OCI-LY1 (cell line): ENCODE data around the gene LAMA1.

Experiments
- H2AFZ ChIP-seq: fragments of 200-600 bp; sonication (generic), shearing (Covaris generic); 2 replicates; pipeline ENCODE4 v1.6.0; 2014; ENCODE audit warnings: antibody characterized with exemption, mild to moderate bottlenecking, low read length
- H3F3A ChIP-seq: fragments of 200-600 bp; sonication (generic), shearing (Covaris generic); 2 replicates; pipeline ENCODE4 v1.6.0; 2014; ENCODE audit warnings: mild to moderate bottlenecking, antibody characterized with exemption, low read length, moderate library complexity; ENCODE audit not compliant: insufficient read depth
- H3K27ac ChIP-seq: fragments of 200-600 bp; sonication (generic); 2 replicates; pipeline ENCODE4 v1.5.1; 2014; ENCODE audit warnings: low read length, mixed run types, mild to moderate bottlenecking, low read depth; ENCODE audit not compliant: poor library complexity, severe bottlenecking
- H3K27me3 ChIP-seq: fragments of 200-600 bp; sonication (generic); 2 replicates; pipeline ENCODE4 v1.6.0; 2014; ENCODE audit warnings: antibody characterized with exemption, mild to moderate bottlenecking, low read length, moderate library complexity; ENCODE audit not compliant: insufficient read depth
- H3K36me3 ChIP-seq: fragments of 200-600 bp; sonication (generic); 2 replicates; pipeline ENCODE4 v1.6.1; 2014; ENCODE audit warnings: mild to moderate bottlenecking, antibody characterized with exemption, low read length, moderate library complexity, mixed read lengths; ENCODE audit not compliant: insufficient read depth
- H3K4me1 ChIP-seq: fragments of 200-600 bp; sonication (generic); 2 replicates; pipeline ENCODE4 v1.5.1; 2014; ENCODE audit warnings: mild to moderate bottlenecking, low read length, moderate library complexity; ENCODE audit not compliant: insufficient read depth, severe bottlenecking
- H3K4me2 ChIP-seq: fragments of 200-600 bp; sonication (generic), shearing (Covaris generic); 2 replicates; pipeline ENCODE4 v1.6.1; 2014; ENCODE audit warnings: low read length
- H3K4me3 ChIP-seq: fragments of 200-600 bp; sonication (generic); 2 replicates; pipeline ENCODE4 v1.5.1; 2014; ENCODE audit warnings: low read length, low read depth, mild to moderate bottlenecking, mixed read lengths; ENCODE audit not compliant: poor library complexity, severe bottlenecking
- H3K79me2 ChIP-seq: fragments of 200-600 bp; shearing (Covaris generic); 2 replicates; pipeline ENCODE4 v1.6.1; 2016; ENCODE audit warnings: mixed run types, low read length, mixed read lengths; ENCODE audit not compliant: insufficient read depth
- H3K9ac ChIP-seq: fragments of 200-600 bp; sonication (generic), shearing (Covaris generic); 2 replicates; pipeline ENCODE4 v1.6.1; 2014; ENCODE audit warnings: mild to moderate bottlenecking, low read length, mixed read lengths
- H3K9me2 ChIP-seq: fragments of 200-600 bp; sonication (generic), shearing (Covaris generic); 2 replicates; pipeline ENCODE4 v1.6.1; 2014; ENCODE audit warnings: low read depth, mild to moderate bottlenecking, low read length, mixed read lengths
- H3K9me3 ChIP-seq: fragments of 200-600 bp; shearing (Covaris generic); 2 replicates; pipeline ENCODE4 v1.6.1; 2014; ENCODE audit warnings: low read length, mixed read lengths
- H4K20me1 ChIP-seq: fragments of 200-600 bp; sonication (generic), shearing (Covaris generic); 2 replicates; pipeline ENCODE4 v1.6.0; 2016; ENCODE audit warnings: mild to moderate bottlenecking, low read length; ENCODE audit not compliant: insufficient read depth
- EZH2 ChIP-seq: fragments of 200-600 bp; sonication (generic), shearing (Covaris generic); IDR thresholded peaks from 2 replicates; pipeline ENCODE4 v1.8.0; 2017; ENCODE audit warnings: borderline replicate concordance, mixed run types, mild to moderate bottlenecking, antibody characterized with exemption, low read length, moderate library complexity, mixed read lengths
- TF ChIP-seq, protein P1 (sequence below): fragments of 200-600 bp; sonication (generic), shearing (Covaris generic); IDR thresholded peaks from 2 replicates; pipeline ENCODE4 v1.5.1; 2017; ENCODE audit warnings: mild to moderate bottlenecking, antibody characterized with exemption, low read length, moderate library complexity, mixed read lengths

LAMA1 gene

DNA sequence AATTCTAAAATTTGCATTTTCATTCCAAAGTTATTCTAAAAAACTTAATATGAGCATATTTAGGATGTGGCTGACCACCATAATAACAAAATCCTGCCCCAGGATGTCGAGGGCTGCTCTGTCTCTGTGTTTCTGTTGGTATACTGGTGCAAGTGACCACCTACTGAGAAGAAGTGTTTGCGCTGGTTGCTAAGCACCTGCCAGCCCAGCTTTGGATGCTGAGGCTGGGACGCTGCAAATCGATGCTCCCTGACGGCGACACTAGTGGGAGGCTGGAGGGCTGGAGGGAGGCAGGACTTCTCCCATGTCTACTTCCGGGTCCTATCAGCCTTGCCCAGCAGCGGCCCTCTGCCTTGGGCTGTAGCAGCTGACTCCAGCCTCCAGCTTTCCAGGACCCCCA is 45.0 kb downstream of the LAMA1 start:
- Histone ChIP-seq H2AFZ (no peak overlapping the region), H4K20me1 (no peaks in the 10 kb centered on the region), H3K4me1 (no peaks in the 10 kb centered on the region), H3K79me2 (no peaks in the 10 kb centered on the region), H3F3A (no peaks in the 10 kb centered on the region), H3K9me3 (no peaks in the 10 kb centered on the region), H3K27ac (no peak overlapping the region), H3K4me3 (no peak overlapping the region), H3K27me3 (no peaks in the 10 kb centered on the region; the same call in 1 of the 2 replicates), H3K9me2 (no peaks in the 10 kb centered on the region), H3K9ac (no peak overlapping the region), H3K4me2 (no peak overlapping the region), H3K36me3 (no peaks in the 10 kb centered on the region)
- TF ChIP-seq, protein P1, sequence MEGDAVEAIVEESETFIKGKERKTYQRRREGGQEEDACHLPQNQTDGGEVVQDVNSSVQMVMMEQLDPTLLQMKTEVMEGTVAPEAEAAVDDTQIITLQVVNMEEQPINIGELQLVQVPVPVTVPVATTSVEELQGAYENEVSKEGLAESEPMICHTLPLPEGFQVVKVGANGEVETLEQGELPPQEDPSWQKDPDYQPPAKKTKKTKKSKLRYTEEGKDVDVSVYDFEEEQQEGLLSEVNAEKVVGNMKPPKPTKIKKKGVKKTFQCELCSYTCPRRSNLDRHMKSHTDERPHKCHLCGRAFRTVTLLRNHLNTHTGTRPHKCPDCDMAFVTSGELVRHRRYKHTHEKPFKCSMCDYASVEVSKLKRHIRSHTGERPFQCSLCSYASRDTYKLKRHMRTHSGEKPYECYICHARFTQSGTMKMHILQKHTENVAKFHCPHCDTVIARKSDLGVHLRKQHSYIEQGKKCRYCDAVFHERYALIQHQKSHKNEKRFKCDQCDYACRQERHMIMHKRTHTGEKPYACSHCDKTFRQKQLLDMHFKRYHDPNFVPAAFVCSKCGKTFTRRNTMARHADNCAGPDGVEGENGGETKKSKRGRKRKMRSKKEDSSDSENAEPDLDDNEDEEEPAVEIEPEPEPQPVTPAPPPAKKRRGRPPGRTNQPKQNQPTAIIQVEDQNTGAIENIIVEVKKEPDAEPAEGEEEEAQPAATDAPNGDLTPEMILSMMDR: no peak
- no peak for TF ChIP-seq EZH2

- TF ChIP-seq, protein P1: no peak
- no peak for TF ChIP-seq EZH2
- Histone ChIP-seq H3K79me2 (no peaks in the 10 kb centered on the region), H3K9me3 (no peaks in the 10 kb centered on the region), H3K4me3 (no peak overlapping the region), H3K27me3 (no peaks in the 10 kb centered on the region; the same call in 1 of the 2 replicates), H3K27ac (no peak overlapping the region), H4K20me1 (no peaks in the 10 kb centered on the region), H3K9ac (no peak overlapping the region), H3K36me3 (no peaks in the 10 kb centered on the region), H3K4me1 (no peaks in the 10 kb centered on the region), H3K4me2 (no peak overlapping the region), H2AFZ (no peak overlapping the region), H3F3A (no peaks in the 10 kb centered on the region), H3K9me2 (no peaks in the 10 kb centered on the region)
Measured at GRCh38 chr18:7071600-7071999, 46.0 kb downstream of the LAMA1 start.

- Histone ChIP-seq H3K9me3 (no peaks in the 10 kb centered on the region), H3K4me3 (no peak overlapping the region), H3K27me3 (peaks cover 4% of the 10 kb centered on the region), H3K27ac (no peak overlapping the region), H3F3A (no peaks in the 10 kb centered on the region), H3K9ac (no peak overlapping the region), H3K36me3 (no peaks in the 10 kb centered on the region), H2AFZ (no peak overlapping the region), H4K20me1 (no peaks in the 10 kb centered on the region), H3K4me1 (no peaks in the 10 kb centered on the region), H3K9me2 (no peaks in the 10 kb centered on the region), H3K79me2 (no peaks in the 10 kb centered on the region), H3K4me2 (no peak overlapping the region)
- TF ChIP-seq EZH2: no peak
- TF ChIP-seq, protein P1: no peak
Measured at GRCh38 chr18:7070466-7070865, 47.1 kb downstream of the LAMA1 start.
